Lower leg skin (tissue), 3 donors: ENCODE measurements around the gene MARCHF10.
"Not testable (repeated sequence)": the region's sequence is repeated elsewhere in the genome, so short reads cannot be mapped to it uniquely, and the experiment has no call there.

ENCODE experiments used
- POLR2A ChIP-seq, 2 donors: fragments of 450-650 bp; IDR thresholded peaks; one replicate each; pipeline ENCODE4 v1.6.1; 2016 to 2017; ENCODE audit warnings: antibody characterized with exemption in 2 of 2, mild to moderate bottlenecking in 1 of 2, moderate library complexity in 1 of 2
- TF ChIP-seq, protein P1 (sequence below), 3 donors: fragments of 450-650 bp; IDR thresholded peaks; one replicate each; pipeline ENCODE4 v1.5.1; 2016; ENCODE audit warnings: antibody characterized with exemption in 3 of 3, mild to moderate bottlenecking in 3 of 3, moderate library complexity in 2 of 3

DNA sequence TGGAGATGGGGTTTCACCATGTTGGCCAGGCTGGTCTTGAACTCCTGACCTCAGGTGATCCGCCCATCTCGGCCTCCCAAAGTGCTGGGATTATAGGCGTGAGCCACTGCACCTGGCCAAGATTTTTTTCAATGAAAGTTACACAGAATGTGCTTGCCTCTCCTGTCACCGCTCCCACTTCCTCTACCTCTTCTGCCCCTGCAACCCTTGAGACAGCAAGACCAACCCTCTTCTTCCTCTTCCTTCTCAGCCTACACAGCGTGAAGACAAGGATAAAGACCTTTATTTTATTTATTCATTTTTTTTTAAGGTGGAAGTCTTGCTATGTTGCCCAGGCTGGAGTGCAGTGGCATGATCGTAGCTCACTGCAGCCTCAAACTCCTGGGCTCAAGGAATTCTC lies 23.0 kb upstream of the MARCHF10 start:
- TF ChIP-seq, protein P1, sequence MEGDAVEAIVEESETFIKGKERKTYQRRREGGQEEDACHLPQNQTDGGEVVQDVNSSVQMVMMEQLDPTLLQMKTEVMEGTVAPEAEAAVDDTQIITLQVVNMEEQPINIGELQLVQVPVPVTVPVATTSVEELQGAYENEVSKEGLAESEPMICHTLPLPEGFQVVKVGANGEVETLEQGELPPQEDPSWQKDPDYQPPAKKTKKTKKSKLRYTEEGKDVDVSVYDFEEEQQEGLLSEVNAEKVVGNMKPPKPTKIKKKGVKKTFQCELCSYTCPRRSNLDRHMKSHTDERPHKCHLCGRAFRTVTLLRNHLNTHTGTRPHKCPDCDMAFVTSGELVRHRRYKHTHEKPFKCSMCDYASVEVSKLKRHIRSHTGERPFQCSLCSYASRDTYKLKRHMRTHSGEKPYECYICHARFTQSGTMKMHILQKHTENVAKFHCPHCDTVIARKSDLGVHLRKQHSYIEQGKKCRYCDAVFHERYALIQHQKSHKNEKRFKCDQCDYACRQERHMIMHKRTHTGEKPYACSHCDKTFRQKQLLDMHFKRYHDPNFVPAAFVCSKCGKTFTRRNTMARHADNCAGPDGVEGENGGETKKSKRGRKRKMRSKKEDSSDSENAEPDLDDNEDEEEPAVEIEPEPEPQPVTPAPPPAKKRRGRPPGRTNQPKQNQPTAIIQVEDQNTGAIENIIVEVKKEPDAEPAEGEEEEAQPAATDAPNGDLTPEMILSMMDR (IDR thresholded peaks at IDR 0.05): not testable (repeated sequence)
- not testable (repeated sequence) for TF ChIP-seq POLR2A (IDR thresholded peaks at IDR 0.05)
